K562 (cell line): ENCODE measurements around the gene SLCO3A1. TPM values are rescaled to one million over a fixed set of nuclear protein-coding genes. Genes with fewer than 3 reads are reported as not detected.
"Not testable (repeated sequence)": the region's sequence is repeated elsewhere in the genome, so short reads cannot be mapped to it uniquely, and the experiment has no call there.

Source experiments
- ATAC-seq: fragments of 200-7000 bp; cut with Tn5 transposase; 3 replicates; pipeline ENCODE4 v1.9.1; 2020; ENCODE audit warnings: moderate library complexity
- BruUV-seq: library from RNA; stranded (reverse); fragments of 400-500 nt; replicated peaks from 2 replicates; lab custom pipeline; 2021; lab: Mats Ljungman, UMichigan
- CTCF ChIA-PET: fragments of 300-600 bp; formaldehyde crosslinking; extraction: SDS; loops from one replicate; lab custom pipeline; 2021; ENCODE audit warnings: low intra/inter-chr PET ratio; lab: Yijun Ruan, JAX
- POLR2A ChIA-PET: fragments of 300-600, 350-650 bp; sonication (Branson Sonifier 250); formaldehyde crosslinking; extraction: SDS; loops from one replicate; lab custom pipeline; 2021; ENCODE audit warnings: antibody characterized with exemption, inconsistent platforms; lab: Yijun Ruan, JAX
- DNase-seq, 4 experiments: peaks; one replicate each; pipeline versions ENCODE4 v3.0.0 to v3.0.0-alpha.2; 2011 to 2018; ENCODE audit warnings: low spot score in 3 of 4, mixed read lengths in 3 of 4; ENCODE audit errors: extremely low read depth in 1 of 4
- FAIRE-seq: peaks from 2 replicates; lab custom pipeline; 2011; peaks lifted over from hg19 to GRCh38; lab: Jason Lieb, UNC
- H2AFZ ChIP-seq: 2 replicates; pipeline ENCODE4 v1.6.0; 2011; ENCODE audit warnings: low read depth, low read length, control low read depth, inconsistent platforms
- H3K27ac ChIP-seq: fragments of 200-600 bp; 3 replicates; pipeline ENCODE4 v1.8.0; 2011; ENCODE audit warnings: low read depth, mild to moderate bottlenecking, control low read depth, inconsistent platforms, low read length, moderate library complexity, mixed read lengths; ENCODE audit errors: extremely low read depth
- H3K27me3 ChIP-seq, 2 experiments: fragments of 300-600 bp in 1 of 2; 2 replicates in 1 of 2; 3 replicates in 1 of 2; pipeline versions ENCODE4 v1.6.0 to v1.8.0; 2011; ENCODE audit warnings: inconsistent platforms in 2 of 2, low read length in 2 of 2, mild to moderate bottlenecking in 1 of 2, mixed read lengths in 1 of 2, moderate library complexity in 1 of 2; ENCODE audit not compliant: control insufficient read depth in 2 of 2, insufficient read depth in 2 of 2
- H3K36me3 ChIP-seq: fragments of 300-600 bp; 3 replicates; pipeline ENCODE4 v1.8.0; 2011; ENCODE audit warnings: mild to moderate bottlenecking, low read length, inconsistent platforms; ENCODE audit not compliant: control insufficient read depth, insufficient read depth
- H3K4me1 ChIP-seq, 2 experiments: fragments of 200-600 bp in 1 of 2; replicated peaks in 1 of 2; 2 replicates in 1 of 2; 3 replicates in 1 of 2; pipeline versions ENCODE4 v1.5.1 to v1.8.0; 2011; ENCODE audit warnings: inconsistent platforms in 2 of 2, low read length in 2 of 2, mild to moderate bottlenecking in 1 of 2, mixed read lengths in 1 of 2, moderate library complexity in 1 of 2; ENCODE audit not compliant: control insufficient read depth in 2 of 2, insufficient read depth in 2 of 2
- H3K4me2 ChIP-seq: 2 replicates; pipeline ENCODE4 v1.6.1; 2011; ENCODE audit warnings: low read length, control low read depth, inconsistent platforms, mixed read lengths; ENCODE audit not compliant: insufficient read depth
- H3K4me3 ChIP-seq: fragments of 200-600 bp; sonication (generic), shearing (Covaris generic); 2 replicates; pipeline ENCODE4 v1.5.1; 2016; ENCODE audit warnings: control low read depth, inconsistent platforms
- H3K79me2 ChIP-seq: fragments of 200-600 bp; 3 replicates; pipeline ENCODE4 v1.8.0; 2011; ENCODE audit warnings: low read length, inconsistent platforms; ENCODE audit not compliant: control insufficient read depth, insufficient read depth
- H3K9ac ChIP-seq, 2 experiments: 2 replicates each; pipeline versions ENCODE4 v1.6.0 to v1.6.1; 2011; ENCODE audit warnings: low read depth in 2 of 2, low read length in 2 of 2, control low read depth in 1 of 2, inconsistent platforms in 1 of 2, mild to moderate bottlenecking in 1 of 2, mixed read lengths in 1 of 2; ENCODE audit not compliant: insufficient read depth in 1 of 2
- H3K9me1 ChIP-seq: one replicate; pipeline ENCODE4 v1.6.0; 2011; ENCODE audit warnings: inconsistent platforms, mild to moderate bottlenecking, low read length, moderate library complexity; ENCODE audit not compliant: control insufficient read depth, insufficient read depth
- H3K9me3 ChIP-seq: replicated peaks from 2 replicates; pipeline ENCODE4 v1.5.1; 2011; ENCODE audit warnings: low read depth, low read length, inconsistent platforms; ENCODE audit not compliant: control insufficient read depth, insufficient read depth
- H4K20me1 ChIP-seq: replicated peaks from 2 replicates; pipeline ENCODE4 v1.6.1; 2011; ENCODE audit warnings: low read length, inconsistent platforms, mixed read lengths; ENCODE audit not compliant: control insufficient read depth, insufficient read depth
- NKRF ChIP-seq: fragments of 450-650 bp; IDR thresholded peaks from 2 replicates; pipeline ENCODE4 v1.6.1; 2016; ENCODE audit warnings: borderline replicate concordance
- PHF8 ChIP-seq: fragments of 200-600 bp; sonication (generic); IDR thresholded peaks from 2 replicates; pipeline ENCODE4 v1.6.1; 2012; ENCODE audit warnings: mixed run types, mild to moderate bottlenecking, inconsistent platforms, low read length, moderate library complexity, borderline replicate concordance
- WGBS: fragments of 100-300 bp; shearing (Covaris generic); methylation state at CpG from one replicate; pipeline ENCODE4 v1.1.6; 2016; ENCODE audit warnings: low coverage, mixed read lengths; ENCODE audit not compliant: insufficient coverage; ENCODE audit errors: missing lambda C conversion rate; 5-methylcytosine and 5-hydroxymethylcytosine counted together
- in situ Hi-C: fragments of 300-500 bp; cut with MboI; formaldehyde crosslinking; loops from 4 replicates; pipeline ENCODE4 v1.15.0; 2018; ENCODE audit warnings: inconsistent platforms, mixed read lengths
- intact Hi-C: fragments of 100-400 bp; cut with micrococcal nuclease; formaldehyde crosslinking; loops from 2 replicates; pipeline ENCODE4 v1.14.2; 2022
- polyA plus RNA-seq, 8 experiments: library from polyadenylated mRNA; depleted of rRNA in 4 of 8; stranded (reverse) in 5 of 8; unstranded in 3 of 8; fragments of >200 nt; fragmentation: Nextera tagmentation in 2 of 8; fragmentation: Illumina TruSeq in 1 of 8; extraction: Ambion mirVana in 2 of 8; extraction: Trizol in 1 of 8; gene quantifications; 2 replicates each; pipeline versions ENCODE4 v1.2.1 to v1.2.3, GENCODE V29; 2011 to 2014; ENCODE audit warnings: inconsistent platforms in 1 of 8, missing spikeins in 1 of 8
- total RNA-seq, 7 experiments: library from RNA; depleted of rRNA in 6 of 7; stranded (reverse); fragments of >200 nt in 6 of 7; fragmentation: Illumina TruSeq in 2 of 7; extraction: Trizol in 2 of 7; gene quantifications; 2 replicates each; pipeline versions ENCODE4 v1.2.1 to v1.2.3, GENCODE V29; 2011 to 2021; ENCODE audit warnings: low replicate concordance in 1 of 7

Gene SLCO3A1
- total and polyA plus RNA-seq, 9 of the 15 experiments (the other 6 are each of a cell fraction or from before 2014, with no cell fraction given) = 0.01 to 0.84 (median 0.06) TPM; not detected in 3

DNA sequence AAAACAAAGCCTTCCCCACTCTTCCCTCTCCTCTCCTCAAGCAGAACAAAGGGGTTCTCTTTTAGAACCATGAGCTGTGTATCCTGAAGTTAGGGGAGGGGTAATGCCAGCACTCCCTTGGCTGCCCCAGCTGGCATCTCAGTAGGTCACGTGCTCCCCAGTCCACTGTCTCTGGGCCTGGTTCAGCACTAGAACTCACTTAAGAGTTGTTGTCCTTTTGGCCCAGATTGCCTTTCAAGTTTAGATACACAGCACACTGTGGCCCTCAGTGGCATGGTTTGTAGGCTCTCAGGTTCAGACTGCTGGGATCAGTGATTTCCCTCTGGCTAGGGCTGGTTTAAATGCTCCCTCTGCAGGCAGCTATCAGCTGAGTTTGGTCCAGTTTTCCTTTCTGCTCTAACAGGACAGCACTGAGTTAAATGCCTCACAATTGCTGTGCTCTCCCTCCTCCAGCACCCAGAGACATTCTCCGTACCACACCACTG lies 351.8 kb downstream of the SLCO3A1 start:
- Histone ChIP-seq H3K27me3 (no peaks in the 10 kb centered on the region), H4K20me1 (no peaks in the 10 kb centered on the region), H3K27ac (no peak overlapping the region), H3K36me3 (no peaks in the 10 kb centered on the region), H3K4me3 (no peak overlapping the region), H3K79me2 (no peaks in the 10 kb centered on the region), H3K9me1 (no peaks in the 10 kb centered on the region), H3K9me3 (no peaks in the 10 kb centered on the region), H3K4me1 (no peaks in the 10 kb centered on the region)
- 0% methylated on average over 2 of the region's 2 CpGs for WGBS
- no TSS peak for BruUV-seq
- FAIRE-seq (no peak), DNase-seq (no peak), ATAC-seq (no peak)
- POLR2A ChIA-PET = interaction anchor here (0.9 kb wide), 1 partner anchor 231 kb away, joined by 3 read pairs; no protein-coding TSS in a partner anchor
- intact Hi-C loops = no loop called here
- TF ChIP-seq PHF8 (0 out of 2 replicates have a peak, but pooled peaks have one; percentile 12), NKRF (no peak)
- TF ChIP-seq, all 486 proteins: peak for 1
- in situ Hi-C loops = no loop called here
- Histone ChIP-seq H3K9ac (no peak overlapping the region), H2AFZ (no peak overlapping the region), H3K4me2 (no peak overlapping the region)
- CTCF ChIA-PET = no interaction called here

DNA sequence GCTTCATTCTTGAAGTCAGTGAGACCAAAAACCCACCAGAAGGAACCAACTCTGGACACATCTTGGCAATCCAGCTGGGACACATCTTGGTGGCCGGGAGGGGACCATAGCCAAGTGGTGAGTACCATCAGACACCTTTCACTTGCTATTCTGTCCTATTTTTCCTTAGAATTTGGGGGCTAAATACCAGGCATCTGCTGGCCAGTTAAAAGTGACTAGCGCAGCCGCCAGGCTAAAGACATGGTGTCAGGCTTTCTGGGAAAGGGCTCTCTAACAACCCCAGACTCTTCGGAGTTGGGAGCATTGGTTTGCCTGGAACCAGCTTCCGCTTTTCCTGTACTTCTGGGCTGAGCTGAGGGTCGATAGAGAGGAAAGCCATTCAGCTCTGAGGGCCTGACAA lies 354.1 kb downstream of the SLCO3A1 start:
- 0% methylated on average over 6 of the region's 6 CpGs for WGBS
- POLR2A ChIA-PET = interaction anchor here (0.6 kb wide), 1 partner anchor 209 kb away, joined by 4 read pairs; no protein-coding TSS in a partner anchor
- in situ Hi-C loops, H4K20me1 ChIP-seq, H2AFZ ChIP-seq, H3K79me2 ChIP-seq, H3K9me1 ChIP-seq, H3K9me3 ChIP-seq, H3K4me1 ChIP-seq, DNase-seq, H3K9ac ChIP-seq, FAIRE-seq, ATAC-seq, CTCF ChIA-PET, BruUV-seq, H3K4me2 ChIP-seq, H3K27ac ChIP-seq, H3K4me3 ChIP-seq, intact Hi-C loops, H3K27me3 ChIP-seq, H3K36me3 ChIP-seq: not testable (repeated sequence)
